Measurements from ENCODE around the gene SUPT20HL1. TPM values are rescaled to one million over a fixed set of nuclear protein-coding genes. Genes with fewer than 3 reads are reported as not detected.

Gene SUPT20HL1
- total and polyA plus RNA-seq, 2 of the 4 experiments (the other 2 are of a cell fraction): not detected

- Histone ChIP-seq H4K20me1 (ENCODE audit: insufficient read depth, low read length) (no peaks in the 10 kb centered on the region), H2BK120ac (ENCODE audit: low read depth, low read length) (no peak overlapping the region), H2AFZ (replicated peaks; ENCODE audit: low read length, poor library complexity) (no peak overlapping the region), H3K4me3 (ENCODE audit: insufficient read depth, low read depth, low read length) (no peak overlapping the region), H4K5ac (ENCODE audit: low read depth, low read length) (no peak overlapping the region), H3K23ac (ENCODE audit: low read depth, low read length) (no peak overlapping the region), H4K8ac (ENCODE audit: low read depth in 2 of 2, low read length in 2 of 2) (no peak overlapping the region), H3K9me1 (ENCODE audit: insufficient read depth, low read length) (no peaks in the 10 kb centered on the region), H3K4ac (ENCODE audit: low read depth, low read length) (no peak overlapping the region), H3K27ac (ENCODE audit: insufficient read depth, low read length) (no peak overlapping the region), H3K27me3 (ENCODE audit: control insufficient read depth, insufficient read depth, low read length) (peaks cover 14% of the 10 kb centered on the region), H2BK20ac (ENCODE audit: low read depth, low read length) (no peak overlapping the region), H2BK5ac (ENCODE audit: low read depth, low read length, poor library complexity, severe bottlenecking) (no peak overlapping the region), H3K36me3 (ENCODE audit: control insufficient read depth, insufficient read depth, low read length) (no peaks in the 10 kb centered on the region), H3K4me1 (ENCODE audit: control insufficient read depth, insufficient read depth, low read length) (no peaks in the 10 kb centered on the region), H2AK9ac (replicated peaks; ENCODE audit: low read depth, low read length, poor library complexity) (no peak overlapping the region), H3K9me3 (ENCODE audit: control insufficient read depth, insufficient read depth, low read length) (no peaks in the 10 kb centered on the region), H3K79me1 (ENCODE audit: low read depth in 1 of 2, low read length in 2 of 2) (no peaks in the 10 kb centered on the region), H4K91ac (ENCODE audit: insufficient read depth, low read depth, low read length) (no peak overlapping the region), H3K4me2 (ENCODE audit: low read depth, low read length) (no peak overlapping the region), H2BK15ac (ENCODE audit: low read depth, low read length) (no peak overlapping the region), H2AK5ac (ENCODE audit: low read depth, low read length) (no peak overlapping the region), H3K14ac (replicated peaks; ENCODE audit: low read depth, low read length) (no peak overlapping the region), H3K56ac (ENCODE audit: extremely low read depth, insufficient read depth, low read length) (no peak overlapping the region), H3K9ac (ENCODE audit: low read depth, low read length) (no peak overlapping the region), H3K18ac (ENCODE audit: low read depth, low read length) (no peak overlapping the region)
- ChIA-PET CTCF (no interaction called here), POLR2A (ENCODE audit: unreplicated experiment) (no interaction called here)
- in situ Hi-C loops (cut with MboI; ENCODE audit: low sequenced_read_pairs): no loop called here
- TF ChIP-seq SMC3 (IDR thresholded peaks at IDR 0.05; ENCODE audit: low read depth, low read length) (no peak), BHLHE40 (IDR thresholded peaks at IDR 0.05; ENCODE audit: low read depth, low read length) (no peak), CTCF (conservative IDR thresholded peaks at IDR 0.05; ENCODE audit: low read depth, low read length) (no peak), RFX5 (IDR thresholded peaks at IDR 0.05; ENCODE audit: low read depth, low read length) (no peak), POLR2A (IDR thresholded peaks at IDR 0.05; ENCODE audit: low read depth, low read length) (no peak), RCOR1 (IDR thresholded peaks at IDR 0.05; ENCODE audit: insufficient replicate concordance, low read length) (no peak), NFE2L2 (IDR thresholded peaks at IDR 0.05; ENCODE audit: low read depth, low read length) (no peak), USF2 (IDR thresholded peaks at IDR 0.05; ENCODE audit: low read depth, low read length) (no peak), CEBPB (IDR thresholded peaks at IDR 0.05; ENCODE audit: low read depth, low read length) (no peak), MAFK (IDR thresholded peaks at IDR 0.05; ENCODE audit: low read depth, low read length) (no peak), ELK1 (IDR thresholded peaks at IDR 0.05; ENCODE audit: borderline replicate concordance, low read depth, low read length) (no peak), MAZ (IDR thresholded peaks at IDR 0.05; ENCODE audit: borderline replicate concordance, low read depth, low read length) (no peak), RAD21 (IDR thresholded peaks at IDR 0.05; ENCODE audit: low read length) (no peak), FOS (IDR thresholded peaks at IDR 0.05; ENCODE audit: low read depth, low read length) (no peak), MXI1 (IDR thresholded peaks at IDR 0.05; ENCODE audit: borderline replicate concordance, low read depth, low read length) (no peak)
- intact Hi-C loops (cut with micrococcal nuclease): no loop called here
- dilution Hi-C loops (cut with HindIII; ENCODE audit: low sequenced_read_pairs, unreplicated experiment): no loop called here
- DNase-seq (no peak), ATAC-seq (ENCODE audit: low read depth) (no peak)
- BruUV-seq (replicated peaks): no TSS peak
- no CpG with 5 or more reads among the region's 1 CpG for WGBS, 2 experiments (ENCODE audit: extremely low coverage in 2 of 2, insufficient read length in 1 of 2)
These were observed 42.9 kb upstream of the SUPT20HL1 start for GRCh38 chrX:24317567-24317966.

Measured in IMR-90 (cell line).